HepG2 (cell line): ENCODE data around the gene SCYGR6. TPM values are rescaled to one million over a fixed set of nuclear protein-coding genes. Genes with fewer than 3 reads are reported as not detected.

ENCODE experiments used
- ASH2L ChIP-seq: fragments of 300-600, 200-600 bp; sonication (generic); IDR thresholded peaks from 2 replicates; pipeline ENCODE4 v1.7.0; 2017; ENCODE audit warnings: low read depth, mild to moderate bottlenecking, moderate library complexity, mixed read lengths, low read length; ENCODE audit not compliant: insufficient read length
- BCL6 ChIP-seq: IDR thresholded peaks from 2 replicates; pipeline ENCODE4 v1.6.1; 2016; ENCODE audit warnings: missing genetic modification reagents, missing compliant biosample characterization
- CREM ChIP-seq, 2 experiments: sonication (generic) in 1 of 2; formaldehyde crosslinking in 1 of 2; IDR thresholded peaks; 2 replicates each; pipeline versions ENCODE4 v1.4.0 to v1.6.1; 2016 to 2020; ENCODE audit warnings: antibody characterized with exemption in 1 of 2, mild to moderate bottlenecking in 1 of 2, missing genetic modification reagents in 1 of 2
- DMTF1 ChIP-seq: sonication (generic); formaldehyde crosslinking; IDR thresholded peaks from 2 replicates; pipeline ENCODE4 v1.4.0; 2020; ENCODE audit warnings: mild to moderate bottlenecking, missing genetic modification reagents
- ERF ChIP-seq: IDR thresholded peaks from 2 replicates; pipeline ENCODE4 v1.6.1; 2018; ENCODE audit warnings: missing biosample characterization, missing genetic modification reagents
- HNF4G ChIP-seq, 2 experiments: sonication (generic) in 1 of 2; formaldehyde crosslinking in 1 of 2; IDR thresholded peaks; 2 replicates each; pipeline versions ENCODE4 v1.4.0 to v1.6.1; 2011 to 2020; ENCODE audit warnings: borderline replicate concordance in 2 of 2, low read depth in 2 of 2, mild to moderate bottlenecking in 2 of 2, low read length in 1 of 2, missing genetic modification reagents in 1 of 2, moderate library complexity in 1 of 2
- IRF1 ChIP-seq: sonication (generic); formaldehyde crosslinking; IDR thresholded peaks from 2 replicates; pipeline ENCODE4 v1.4.0; 2020; ENCODE audit warnings: low read depth, mild to moderate bottlenecking, missing genetic modification reagents
- MXD3 ChIP-seq: IDR thresholded peaks from 2 replicates; pipeline ENCODE4 v1.6.1; 2016; ENCODE audit warnings: mild to moderate bottlenecking, missing biosample characterization, missing genetic modification reagents
- MXD4 ChIP-seq: IDR thresholded peaks from 2 replicates; pipeline ENCODE4 v1.6.1; 2016; ENCODE audit warnings: mild to moderate bottlenecking, missing biosample characterization, missing genetic modification reagents
- PHB2 ChIP-seq: fragments of 450-650 bp; IDR thresholded peaks from 2 replicates; pipeline ENCODE4 v1.6.1; 2018; ENCODE audit not compliant: partially characterized antibody
- SIN3A ChIP-seq: IDR thresholded peaks from 2 replicates; pipeline ENCODE4 v1.6.1; 2011; ENCODE audit warnings: low read depth, mild to moderate bottlenecking, control low read depth, low read length, borderline replicate concordance
- TSC22D2 ChIP-seq: sonication (generic); formaldehyde crosslinking; IDR thresholded peaks from 2 replicates; pipeline ENCODE4 v1.5.1; 2020; ENCODE audit warnings: missing genetic modification reagents, mild to moderate bottlenecking, borderline replicate concordance
- ZNF30 ChIP-seq: sonication (generic); formaldehyde crosslinking; IDR thresholded peaks from 2 replicates; pipeline ENCODE4 v1.5.0; 2020; ENCODE audit warnings: mild to moderate bottlenecking, missing genetic modification reagents
- ZNF460 ChIP-seq: sonication (generic); formaldehyde crosslinking; IDR thresholded peaks from 2 replicates; pipeline ENCODE4 v1.5.1; 2020; ENCODE audit warnings: missing genetic modification reagents, mild to moderate bottlenecking, borderline replicate concordance
- ZNF530 ChIP-seq: sonication (generic); formaldehyde crosslinking; IDR thresholded peaks from 2 replicates; pipeline ENCODE4 v1.5.0; 2020; ENCODE audit warnings: low read depth, mild to moderate bottlenecking, missing genetic modification reagents
- ZNF556 ChIP-seq: sonication (generic); formaldehyde crosslinking; IDR thresholded peaks from 2 replicates; pipeline ENCODE4 v1.4.0; 2020; ENCODE audit warnings: mild to moderate bottlenecking, missing genetic modification reagents, borderline replicate concordance
- ZNF674 ChIP-seq: sonication (generic); formaldehyde crosslinking; IDR thresholded peaks from 2 replicates; pipeline ENCODE4 v1.5.0; 2020; ENCODE audit warnings: low read depth, mild to moderate bottlenecking, missing genetic modification reagents
- ZNF790 ChIP-seq: sonication (generic); formaldehyde crosslinking; IDR thresholded peaks from 2 replicates; pipeline ENCODE4 v1.8.0; 2022; ENCODE audit warnings: missing genetic modification reagents, mild to moderate bottlenecking, borderline replicate concordance
- ZSCAN21 ChIP-seq: sonication (generic); formaldehyde crosslinking; IDR thresholded peaks from 2 replicates; pipeline ENCODE4 v1.8.0; 2022; ENCODE audit warnings: mild to moderate bottlenecking, missing genetic modification reagents, moderate library complexity, borderline replicate concordance
- polyA plus RNA-seq, 8 experiments: library from polyadenylated mRNA; depleted of rRNA in 3 of 8; stranded (reverse) in 7 of 8; unstranded in 1 of 8; fragments of >200 nt; fragmentation: Illumina TruSeq in 4 of 8; extraction: Trizol in 4 of 8; gene quantifications; 2 replicates each; pipeline versions ENCODE4 v1.2.1 to v1.2.3, GENCODE V29; 2011 to 2016; ENCODE audit warnings: low read depth in 4 of 8, missing spikeins in 1 of 8, mixed read lengths in 1 of 8; ENCODE audit not compliant: insufficient read depth in 1 of 8
- total RNA-seq, 5 experiments: library from RNA; depleted of rRNA; stranded (reverse); fragments of >200 nt; fragmentation: Illumina TruSeq; extraction: Trizol; gene quantifications; 2 replicates each; pipeline ENCODE4 v1.2.3, GENCODE V29; 2016; ENCODE audit warnings: low read depth in 1 of 5
- TF ChIP-seq, protein P1 (sequence below), 2 experiments: sonication (generic) in 1 of 2; formaldehyde crosslinking in 1 of 2; IDR thresholded peaks; 2 replicates each; pipeline versions ENCODE4 v1.5.1 to v1.6.1; 2011 to 2020; ENCODE audit warnings: borderline replicate concordance in 1 of 2, low read depth in 1 of 2, low read length in 1 of 2, mild to moderate bottlenecking in 1 of 2, missing genetic modification reagents in 1 of 2, moderate library complexity in 1 of 2
- TF ChIP-seq, protein P2 (sequence below): sonication (generic); formaldehyde crosslinking; IDR thresholded peaks from 2 replicates; pipeline ENCODE4 v1.5.0; 2020; ENCODE audit warnings: mild to moderate bottlenecking, missing genetic modification reagents, moderate library complexity

Gene SCYGR6
- total and polyA plus RNA-seq, 2 of the 13 experiments (the other 11 are each of a cell fraction or from before 2014, with no cell fraction given), result not detected

- TF ChIP-seq BCL6 (CRISPR knock-in tag) (0 out of 2 replicates have a peak, but pooled peaks have one; percentile 20), HNF4G (IDR thresholded peaks at IDR 0.05; ENCODE audit: borderline replicate concordance, low read depth, low read length) (no peak), HNF4G (CRISPR knock-in tag; IDR thresholded peaks at IDR 0.05; ENCODE audit: borderline replicate concordance, low read depth) (no peak), CREM (IDR thresholded peaks at IDR 0.05) (no peak), CREM (CRISPR knock-in tag; IDR thresholded peaks at IDR 0.05) (no peak), ZSCAN21 (no peak), ZNF674 (CRISPR knock-in tag) (no peak), DMTF1 (no peak), ZNF556 (no peak), MXD3 (no peak), IRF1 (no peak), MXD4 (CRISPR knock-in tag) (no peak), ZNF790 (CRISPR knock-in tag) (no peak), ASH2L (peak; percentile 28), ZNF460 (CRISPR knock-in tag) (no peak), TSC22D2 (CRISPR knock-in tag) (no peak; the same call in 1 of the 2 replicates), ERF (peak; percentile 61; the same call in 1 of the 2 replicates), ZNF530 (no peak), ZNF30 (CRISPR knock-in tag) (no peak), PHB2 (no peak), SIN3A (no peak)
- TF ChIP-seq, protein P1, sequence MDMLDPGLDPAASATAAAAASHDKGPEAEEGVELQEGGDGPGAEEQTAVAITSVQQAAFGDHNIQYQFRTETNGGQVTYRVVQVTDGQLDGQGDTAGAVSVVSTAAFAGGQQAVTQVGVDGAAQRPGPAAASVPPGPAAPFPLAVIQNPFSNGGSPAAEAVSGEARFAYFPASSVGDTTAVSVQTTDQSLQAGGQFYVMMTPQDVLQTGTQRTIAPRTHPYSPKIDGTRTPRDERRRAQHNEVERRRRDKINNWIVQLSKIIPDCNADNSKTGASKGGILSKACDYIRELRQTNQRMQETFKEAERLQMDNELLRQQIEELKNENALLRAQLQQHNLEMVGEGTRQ (IDR thresholded peaks at IDR 0.05; ENCODE audit: low read depth, low read length), result no peak
- TF ChIP-seq, protein P1 (CRISPR knock-in tag; IDR thresholded peaks at IDR 0.05; ENCODE audit: borderline replicate concordance), result no peak
- TF ChIP-seq, protein P2, sequence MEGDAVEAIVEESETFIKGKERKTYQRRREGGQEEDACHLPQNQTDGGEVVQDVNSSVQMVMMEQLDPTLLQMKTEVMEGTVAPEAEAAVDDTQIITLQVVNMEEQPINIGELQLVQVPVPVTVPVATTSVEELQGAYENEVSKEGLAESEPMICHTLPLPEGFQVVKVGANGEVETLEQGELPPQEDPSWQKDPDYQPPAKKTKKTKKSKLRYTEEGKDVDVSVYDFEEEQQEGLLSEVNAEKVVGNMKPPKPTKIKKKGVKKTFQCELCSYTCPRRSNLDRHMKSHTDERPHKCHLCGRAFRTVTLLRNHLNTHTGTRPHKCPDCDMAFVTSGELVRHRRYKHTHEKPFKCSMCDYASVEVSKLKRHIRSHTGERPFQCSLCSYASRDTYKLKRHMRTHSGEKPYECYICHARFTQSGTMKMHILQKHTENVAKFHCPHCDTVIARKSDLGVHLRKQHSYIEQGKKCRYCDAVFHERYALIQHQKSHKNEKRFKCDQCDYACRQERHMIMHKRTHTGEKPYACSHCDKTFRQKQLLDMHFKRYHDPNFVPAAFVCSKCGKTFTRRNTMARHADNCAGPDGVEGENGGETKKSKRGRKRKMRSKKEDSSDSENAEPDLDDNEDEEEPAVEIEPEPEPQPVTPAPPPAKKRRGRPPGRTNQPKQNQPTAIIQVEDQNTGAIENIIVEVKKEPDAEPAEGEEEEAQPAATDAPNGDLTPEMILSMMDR (CRISPR knock-in tag), result peak; percentile 76
Measured at GRCh38 chr2:227774011-227774624, 49.6 kb upstream of the SCYGR6 start (continued).
